ENCODE data around the gene CAPN1. TPM values are rescaled to one million over a fixed set of nuclear protein-coding genes. Genes with fewer than 3 reads are reported as not detected.

CAPN1 gene
- polyA plus RNA-seq, 1 of the 3 experiments (the other 2 are of a cell fraction): 92.2 TPM

DNA sequence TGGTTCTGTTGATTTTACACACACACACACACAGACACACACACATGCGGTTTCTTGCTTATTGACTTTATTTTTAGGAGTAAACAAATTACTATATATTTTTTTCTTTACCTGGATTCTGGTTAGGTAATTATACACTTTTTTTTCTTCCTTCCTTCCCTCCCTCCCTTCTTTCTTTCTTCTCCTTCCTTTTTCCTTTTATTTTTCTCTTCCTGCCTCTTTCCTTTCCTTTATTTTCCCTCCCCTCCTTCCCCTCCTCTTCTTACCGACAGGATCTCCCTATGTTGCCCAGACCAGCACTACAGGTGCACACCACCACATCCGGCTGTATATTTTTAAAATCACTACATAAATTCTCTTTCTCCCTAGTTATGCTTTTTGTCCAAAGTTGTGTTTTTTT lies 14.8 kb upstream of the CAPN1 start:
- Histone ChIP-seq H3F3A (replicated peaks; ENCODE audit: insufficient read depth) (peaks cover 2% of the 10 kb centered on the region), H3K79me2 (ENCODE audit: insufficient read depth) (no peaks in the 10 kb centered on the region), H3K27me3 (ENCODE audit: insufficient read depth) (no peaks in the 10 kb centered on the region), H4K20me1 (ENCODE audit: insufficient read depth) (no peaks in the 10 kb centered on the region), H2AFZ (ENCODE audit: low read depth) (no peak overlapping the region), H3K9ac (no peak overlapping the region), H3K4me1 (ENCODE audit: control insufficient read depth in 1 of 2, insufficient read depth in 2 of 2, low read depth in 1 of 2, low read length in 1 of 2) (no peaks in the 10 kb centered on the region; a peak in 1 of 4 replicates), H3K27ac (ENCODE audit: low read depth in 2 of 2, low read length in 1 of 2) (no peak overlapping the region), H3K36me3 (replicated peaks in 1 of 2; ENCODE audit: control insufficient read depth in 1 of 2, insufficient read depth in 2 of 2, low read length in 1 of 2) (no peaks in the 10 kb centered on the region), H3K4me2 (no peak overlapping the region), H3K9me2 (no peaks in the 10 kb centered on the region), H3K9me3 (no peaks in the 10 kb centered on the region), H3K4me3 (ENCODE audit: low read depth in 2 of 2, low read length in 1 of 2) (no peak overlapping the region)
- WGBS (ENCODE audit: low lambda C conversion rate): 82% methylated on average over 3 of the region's 3 CpGs
- ChIA-PET CTCF (interaction anchor here (1.2 kb wide), 1 partner anchor 55 kb away, joined by 3 read pairs; the partner anchor contains the start of gene TM7SF2), POLR2A (no interaction called here)
- TF ChIP-seq MXI1 (IDR thresholded peaks at IDR 0.05; ENCODE audit: low read depth, low read length): no peak
- no peak for TF ChIP-seq SIN3A (IDR thresholded peaks at IDR 0.05; ENCODE audit: borderline replicate concordance, low read depth, low read length)
- no peak for TF ChIP-seq RCOR1 (IDR thresholded peaks at IDR 0.05; ENCODE audit: low read length)
- no peak for TF ChIP-seq POLR2AphosphoS5 (IDR thresholded peaks at IDR 0.05; ENCODE audit: low read depth, low read length)
- TF ChIP-seq, protein P1, sequence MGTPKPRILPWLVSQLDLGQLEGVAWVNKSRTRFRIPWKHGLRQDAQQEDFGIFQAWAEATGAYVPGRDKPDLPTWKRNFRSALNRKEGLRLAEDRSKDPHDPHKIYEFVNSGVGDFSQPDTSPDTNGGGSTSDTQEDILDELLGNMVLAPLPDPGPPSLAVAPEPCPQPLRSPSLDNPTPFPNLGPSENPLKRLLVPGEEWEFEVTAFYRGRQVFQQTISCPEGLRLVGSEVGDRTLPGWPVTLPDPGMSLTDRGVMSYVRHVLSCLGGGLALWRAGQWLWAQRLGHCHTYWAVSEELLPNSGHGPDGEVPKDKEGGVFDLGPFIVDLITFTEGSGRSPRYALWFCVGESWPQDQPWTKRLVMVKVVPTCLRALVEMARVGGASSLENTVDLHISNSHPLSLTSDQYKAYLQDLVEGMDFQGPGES (IDR thresholded peaks at IDR 0.05; ENCODE audit: low read depth, low read length): no peak
- TF ChIP-seq TEAD4 (IDR thresholded peaks at IDR 0.05; ENCODE audit: borderline replicate concordance, insufficient read depth): no peak
- TF ChIP-seq YY1 (IDR thresholded peaks at IDR 0.05; ENCODE audit: low read depth): no peak
- TF ChIP-seq TAF1 (IDR thresholded peaks at IDR 0.05; ENCODE audit: borderline replicate concordance, low read depth, low read length): no peak
- no peak for TF ChIP-seq GABPA (IDR thresholded peaks at IDR 0.05; ENCODE audit: low read depth)
- no peak for TF ChIP-seq NRF1 (IDR thresholded peaks at IDR 0.05; ENCODE audit: low read depth, low read length)
- no peak for TF ChIP-seq ZBTB33 (IDR thresholded peaks at IDR 0.05; ENCODE audit: borderline replicate concordance, low read depth)
- no peak for TF ChIP-seq RFX5 (IDR thresholded peaks at IDR 0.05; ENCODE audit: low read length)
- TF ChIP-seq ELF1 (IDR thresholded peaks at IDR 0.05): no peak
- DNase-seq: no peak

- Histone ChIP-seq H3K4me1 (ENCODE audit: control insufficient read depth in 1 of 2, insufficient read depth in 2 of 2, low read depth in 1 of 2, low read length in 1 of 2) (no peaks in the 10 kb centered on the region; a peak in 1 of 4 replicates), H3K9me2 (no peaks in the 10 kb centered on the region), H3K9me3 (no peaks in the 10 kb centered on the region), H3K9ac (no peak overlapping the region), H3K79me2 (ENCODE audit: insufficient read depth) (no peaks in the 10 kb centered on the region), H3K36me3 (replicated peaks in 1 of 2; ENCODE audit: control insufficient read depth in 1 of 2, insufficient read depth in 2 of 2, low read length in 1 of 2) (no peaks in the 10 kb centered on the region), H3F3A (replicated peaks; ENCODE audit: insufficient read depth) (peaks cover 2% of the 10 kb centered on the region), H2AFZ (ENCODE audit: low read depth) (no peak overlapping the region), H3K4me3 (ENCODE audit: low read depth in 2 of 2, low read length in 1 of 2) (no peak overlapping the region), H3K27ac (ENCODE audit: low read depth in 2 of 2, low read length in 1 of 2) (no peak overlapping the region), H3K4me2 (no peak overlapping the region), H3K27me3 (ENCODE audit: insufficient read depth) (no peaks in the 10 kb centered on the region), H4K20me1 (ENCODE audit: insufficient read depth) (no peaks in the 10 kb centered on the region)
- no peak for DNase-seq
- ChIA-PET CTCF (interaction anchor here (1.2 kb wide), 1 partner anchor 56 kb away, joined by 3 read pairs; the partner anchor contains the start of gene TM7SF2), POLR2A (no interaction called here)
- WGBS (ENCODE audit: low lambda C conversion rate): 79% methylated on average over 3 of the region's 3 CpGs
- TF ChIP-seq GATA2 (CRISPR knock-in tag; IDR thresholded peaks at IDR 0.05) (no peak), ELF1 (IDR thresholded peaks at IDR 0.05) (no peak)
Measured at GRCh38 chr11:65167656-65168055, 14.1 kb upstream of the CAPN1 start.
